Measurements from ENCODE around the gene B4GALNT3. TPM values are rescaled to one million over a fixed set of nuclear protein-coding genes. Genes with fewer than 3 reads are reported as not detected.

B4GALNT3 gene
- total and polyA plus RNA-seq, 2 of the 13 experiments (the other 11 are each of a cell fraction or from before 2014, with no cell fraction given), result 3.2 to 4.4 TPM

GRCh38 chr12:553216-554000 lies 93.7 kb downstream of the B4GALNT3 start:
- POLR2A ChIA-PET, result no interaction called here
- BruUV-seq (replicated peaks), result no TSS peak
- Histone ChIP-seq H3K4me3 (replicated peaks in 1 of 3; ENCODE audit: insufficient read depth in 1 of 3, low read depth in 2 of 3, low read length in 3 of 3) (no peak overlapping the region), H3K9me3 (ENCODE audit: low read length) (no peaks in the 10 kb centered on the region), H3K27me3 (ENCODE audit: control insufficient read depth in 1 of 2, insufficient read depth in 2 of 2, low read length in 2 of 2) (no peaks in the 10 kb centered on the region), H3K4me2 (ENCODE audit: low read depth, low read length) (no peak overlapping the region), H3K27ac (ENCODE audit: extremely low read length, insufficient read depth, low read length) (no peak overlapping the region), H4K20me1 (ENCODE audit: insufficient read depth, low read length) (no peaks in the 10 kb centered on the region), H3K36me3 (replicated peaks in 1 of 2; ENCODE audit: control insufficient read depth in 1 of 2, insufficient read depth in 2 of 2, low read length in 2 of 2) (no peaks in the 10 kb centered on the region), H2AFZ (ENCODE audit: low read length) (no peak overlapping the region), H3K9ac (ENCODE audit: insufficient read depth, low read depth, low read length) (no peak overlapping the region), H3K4me1 (ENCODE audit: insufficient read depth, low read length) (peaks cover 14% of the 10 kb centered on the region), H3K79me2 (ENCODE audit: insufficient read depth, low read length) (no peaks in the 10 kb centered on the region)
- in situ Hi-C loops (cut with HindIII; ENCODE audit: extremely low pct_ligation_motif_present, low pct_unique_long_range_greater_than_20kb) (loop anchor here (25.0 kb wide), 2 partner anchors 534 to 1034 kb away; partner anchors contain the start of gene FBXL14), intact Hi-C loops (cut with micrococcal nuclease; ENCODE audit: unreplicated experiment) (no loop called here)
- DNase-seq (ENCODE audit: low spot score) (no peak), ATAC-seq (no peak), FAIRE-seq (no peak)
- WGBS (ENCODE audit: low lambda C conversion rate), result 94% methylated on average over 17 of the region's 23 CpGs
- TF ChIP-seq NFE2L2 (IDR thresholded peaks at IDR 0.05; ENCODE audit: low read length), result no peak
- CTCF ChIA-PET (ENCODE audit: low intra/inter-chr PET ratio, low total read pairs), result interaction anchor here (2.4 kb wide), 1 partner anchor 100 kb away, joined by 6 read pairs; no protein-coding TSS in a partner anchor

GRCh38 chr12:554001-554285 lies 94.2 kb downstream of the B4GALNT3 start:
- BruUV-seq (replicated peaks), result no TSS peak
- FAIRE-seq (no peak), DNase-seq (ENCODE audit: low spot score) (no peak), ATAC-seq (no peak)
- Histone ChIP-seq H3K4me1 (ENCODE audit: insufficient read depth, low read length) (peaks cover 14% of the 10 kb centered on the region), H3K4me2 (ENCODE audit: low read depth, low read length) (no peak overlapping the region), H3K9ac (ENCODE audit: insufficient read depth, low read depth, low read length) (no peak overlapping the region), H4K20me1 (ENCODE audit: insufficient read depth, low read length) (no peaks in the 10 kb centered on the region), H3K27ac (ENCODE audit: extremely low read length, insufficient read depth, low read length) (no peak overlapping the region), H3K27me3 (ENCODE audit: control insufficient read depth in 1 of 2, insufficient read depth in 2 of 2, low read length in 2 of 2) (no peaks in the 10 kb centered on the region), H2AFZ (ENCODE audit: low read length) (no peak overlapping the region), H3K9me3 (ENCODE audit: low read length) (no peaks in the 10 kb centered on the region), H3K79me2 (ENCODE audit: insufficient read depth, low read length) (no peaks in the 10 kb centered on the region), H3K36me3 (replicated peaks in 1 of 2; ENCODE audit: control insufficient read depth in 1 of 2, insufficient read depth in 2 of 2, low read length in 2 of 2) (no peaks in the 10 kb centered on the region), H3K4me3 (replicated peaks in 1 of 3; ENCODE audit: insufficient read depth in 1 of 3, low read depth in 2 of 3, low read length in 3 of 3) (no peak overlapping the region)
- in situ Hi-C loops (cut with HindIII; ENCODE audit: extremely low pct_ligation_motif_present, low pct_unique_long_range_greater_than_20kb), result loop anchor here (25.0 kb wide), 2 partner anchors 533 to 1033 kb away; partner anchors contain the start of gene FBXL14
- intact Hi-C loops (cut with micrococcal nuclease; ENCODE audit: unreplicated experiment), result no loop called here
- POLR2A ChIA-PET, result no interaction called here
- CTCF ChIA-PET (ENCODE audit: low intra/inter-chr PET ratio, low total read pairs), result interaction anchor here (2.4 kb wide), 1 partner anchor 101 kb away, joined by 6 read pairs; no protein-coding TSS in a partner anchor
- 62% methylated on average over 8 of the region's 8 CpGs for WGBS (ENCODE audit: low lambda C conversion rate)
- TF ChIP-seq ZC3H4 (CRISPR knock-in tag; IDR thresholded peaks at IDR 0.05; ENCODE audit: borderline replicate concordance), result no peak
- peak; percentile 21; the same call in 1 of the 2 replicates for TF ChIP-seq ZBTB33 (CRISPR knock-in tag; IDR thresholded peaks at IDR 0.05)
